ENCODE measurements around the gene OR5M8. TPM values are rescaled to one million over a fixed set of nuclear protein-coding genes. Genes with fewer than 3 reads are reported as not detected.

OR5M8 gene
- not detected for total RNA-seq
- long read RNA-seq, result 0 reads

DNA sequence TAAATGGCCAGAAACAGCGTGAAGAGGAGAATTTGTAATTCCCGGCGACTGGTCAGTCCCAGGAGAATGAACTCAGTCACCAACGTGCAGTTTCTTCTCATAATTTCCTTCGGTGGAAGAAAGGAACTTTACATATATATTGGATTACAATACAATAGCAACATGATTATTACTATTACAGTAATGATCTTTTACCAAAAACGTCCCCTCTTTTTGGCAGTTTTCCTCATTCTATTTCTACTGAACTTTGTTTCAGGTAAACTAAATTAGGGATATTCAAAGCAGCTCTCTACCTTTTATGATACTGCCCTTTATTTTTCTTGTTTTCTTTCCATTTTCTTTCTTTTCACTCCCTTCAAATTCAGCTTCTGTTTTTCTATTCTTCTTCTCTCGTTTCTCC is at the start of gene OR5M8:
Gene OR5M8 (minus strand): TSS at position 101 of the 400 bp plus-strand sequence. CDS start 0 bp downstream, at position 101.
- no peak for DNase-seq
- no peak for ATAC-seq (ENCODE audit: poor library complexity)
- intact Hi-C loops (cut with DNase I), result no loop called here

GRCh38 chr11:56533054-56533740 is 42.0 kb upstream of the OR5M8 start:
- DNase-seq (no peak), ATAC-seq (ENCODE audit: poor library complexity) (no peak)
- intact Hi-C loops (cut with DNase I), result no loop called here

- no peak for DNase-seq
- no peak for ATAC-seq (ENCODE audit: poor library complexity)
- intact Hi-C loops (cut with DNase I), result no loop called here
Observed at GRCh38 chr11:56531856-56532255, 40.7 kb upstream of the OR5M8 start.

GRCh38 chr11:56522008-56522407 is 30.8 kb upstream of the OR5M8 start:
- ATAC-seq (ENCODE audit: poor library complexity), result no peak
- no peak for DNase-seq
- intact Hi-C loops (cut with DNase I), result no loop called here

DNA sequence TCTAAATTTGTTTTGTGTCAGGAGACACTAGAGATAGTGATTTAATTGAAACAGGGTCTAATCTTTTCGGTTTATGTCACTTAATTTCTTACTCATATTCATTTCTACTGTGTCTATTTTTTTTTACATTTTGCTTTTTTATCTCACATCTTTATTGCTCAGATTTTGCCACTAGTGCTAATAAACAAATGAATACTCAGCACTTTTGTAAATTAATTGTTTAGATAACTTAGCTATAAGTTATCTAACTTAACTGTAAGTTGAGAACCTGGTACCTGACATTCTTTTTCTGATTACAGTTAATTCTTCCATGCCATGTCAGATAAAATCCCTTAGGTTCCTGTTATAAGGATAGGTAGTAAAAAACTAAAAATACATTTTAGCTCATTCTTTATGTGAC is 22.1 kb upstream of the OR5M8 start:
- intact Hi-C loops (cut with DNase I), result no loop called here
- DNase-seq (no peak), ATAC-seq (ENCODE audit: poor library complexity) (no peak)

DNA sequence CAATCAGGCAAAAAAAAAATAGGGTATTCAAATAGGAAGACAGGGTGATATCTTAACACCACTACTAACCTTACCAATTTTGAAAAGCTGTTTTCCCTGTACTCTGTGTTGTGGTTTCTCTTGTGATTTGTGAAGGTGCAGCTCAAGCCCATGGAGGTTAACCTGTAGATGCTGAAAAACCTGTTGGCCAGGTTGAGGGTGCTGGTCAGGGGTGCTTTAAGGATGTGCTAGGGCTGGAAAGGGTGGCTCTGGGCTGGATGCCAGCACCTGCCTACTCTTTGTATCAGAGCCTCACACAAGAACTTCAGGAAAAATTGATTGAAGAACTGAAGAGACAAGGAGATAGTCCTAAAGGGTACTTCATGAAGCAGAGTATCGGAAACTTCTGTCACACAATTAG is 18.3 kb upstream of the OR5M8 start:
- no peak for ATAC-seq (ENCODE audit: poor library complexity)
- no peak for DNase-seq
- intact Hi-C loops (cut with DNase I), result no loop called here

DNA sequence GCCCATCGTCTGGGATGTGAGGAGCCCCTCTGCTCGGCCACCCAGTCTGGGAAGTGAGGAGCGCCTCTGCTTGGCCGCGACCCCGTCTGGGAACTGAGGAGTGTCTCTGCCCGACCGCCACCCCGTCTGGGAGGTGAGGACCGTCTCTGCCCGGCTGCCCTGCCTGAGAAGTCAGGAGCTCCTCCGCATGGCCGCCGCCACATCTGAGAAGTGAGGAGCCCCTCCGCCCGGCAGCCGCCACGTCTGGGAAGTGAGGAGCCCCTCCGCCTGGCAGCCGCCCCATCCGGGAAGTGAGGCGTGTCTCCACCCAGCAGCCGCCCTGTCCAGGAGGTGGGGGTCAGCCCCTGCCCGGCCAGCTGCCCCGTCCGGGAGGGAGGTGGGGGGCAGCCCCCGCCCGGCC is 5.8 kb upstream of the OR5M8 start:
- no peak for ATAC-seq (ENCODE audit: poor library complexity)
- intact Hi-C loops (cut with DNase I), result no loop called here
- DNase-seq, result no peak

DNA sequence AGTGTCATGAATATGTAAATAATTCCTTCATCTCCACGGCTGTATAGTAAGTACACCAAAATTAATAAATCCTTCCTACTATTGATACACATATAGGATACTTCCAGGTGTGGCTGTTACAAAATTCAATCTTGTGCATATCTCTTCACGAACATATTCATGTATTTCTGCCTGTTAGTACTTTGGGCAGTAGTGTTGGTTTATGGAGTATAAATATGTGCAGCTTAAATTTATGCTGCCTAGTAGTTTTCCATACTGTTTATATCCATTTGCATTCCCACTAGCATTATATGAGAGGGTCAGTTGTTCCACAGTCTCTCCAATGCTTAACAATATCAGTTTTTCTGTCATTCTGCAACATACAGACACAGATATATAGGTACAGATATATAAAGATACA is 3.9 kb upstream of the OR5M8 start:
- intact Hi-C loops (cut with DNase I), result no loop called here
- ATAC-seq (ENCODE audit: poor library complexity), result no peak
- no peak for DNase-seq

- no peak for ATAC-seq (ENCODE audit: poor library complexity)
- DNase-seq, result no peak
- intact Hi-C loops (cut with DNase I), result no loop called here
Observed at GRCh38 chr11:56486801-56487200, 4.4 kb downstream of the OR5M8 start.

DNA sequence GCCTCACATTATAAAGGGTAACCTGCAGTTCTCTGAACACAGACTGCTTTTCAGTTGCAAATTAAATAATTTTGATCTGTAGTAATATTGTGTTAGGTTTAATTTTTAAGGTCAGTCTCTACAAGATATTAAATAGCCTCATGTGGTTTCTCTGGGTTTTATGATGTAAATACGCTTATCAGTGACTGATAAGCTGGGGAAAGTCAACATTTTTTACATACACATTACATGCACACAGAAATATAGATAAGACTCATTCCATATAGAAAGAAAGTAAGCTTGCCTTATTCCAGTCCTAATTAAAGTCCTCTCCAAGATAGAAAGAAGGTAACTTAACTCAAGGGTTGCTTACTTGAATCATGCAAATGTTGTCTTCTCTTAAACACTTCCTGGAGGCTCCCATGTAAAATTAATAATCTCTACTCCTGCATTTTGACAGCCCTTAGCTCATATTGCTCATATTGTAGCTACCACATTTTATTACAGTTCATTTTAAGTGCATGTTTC is 16.4 kb downstream of the OR5M8 start:
- intact Hi-C loops (cut with DNase I), result no loop called here
- no peak for ATAC-seq (ENCODE audit: poor library complexity)
- no peak for DNase-seq

DNA sequence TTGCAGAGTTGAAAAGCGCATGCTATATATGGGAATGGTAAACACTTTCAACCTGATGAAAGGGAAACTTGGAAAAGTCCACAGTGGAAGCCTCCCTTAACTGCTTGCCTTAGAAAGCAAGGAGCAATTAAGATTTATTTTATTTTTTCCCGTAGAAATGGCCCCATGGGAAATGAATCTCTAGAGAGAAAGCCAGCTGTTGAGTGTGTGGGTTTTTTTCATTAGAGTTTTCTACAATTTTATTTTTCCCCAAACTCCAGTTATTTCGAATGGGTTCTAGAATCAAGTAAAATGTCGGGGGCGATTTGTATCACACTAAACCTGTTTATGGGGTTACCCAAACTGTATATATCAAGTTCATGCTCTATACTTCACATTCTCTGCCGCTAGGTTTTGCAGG is 17.9 kb downstream of the OR5M8 start, which contains the start of gene OR5M3:
Gene OR5M3 (minus strand): TSS at position 101 of the 400 bp plus-strand sequence. CDS start 2,855 bp downstream, outside the sequence.
- intact Hi-C loops (cut with DNase I), result no loop called here

GRCh38 chr11:56457076-56457475 is 34.1 kb downstream of the OR5M8 start:
- intact Hi-C loops (cut with DNase I), result no loop called here

More for the DNA sequence above, 17.9 kb downstream of the OR5M8 start, which contains the start of gene OR5M3:
- ATAC-seq (ENCODE audit: poor library complexity) (no peak), DNase-seq (no peak)

DNA sequence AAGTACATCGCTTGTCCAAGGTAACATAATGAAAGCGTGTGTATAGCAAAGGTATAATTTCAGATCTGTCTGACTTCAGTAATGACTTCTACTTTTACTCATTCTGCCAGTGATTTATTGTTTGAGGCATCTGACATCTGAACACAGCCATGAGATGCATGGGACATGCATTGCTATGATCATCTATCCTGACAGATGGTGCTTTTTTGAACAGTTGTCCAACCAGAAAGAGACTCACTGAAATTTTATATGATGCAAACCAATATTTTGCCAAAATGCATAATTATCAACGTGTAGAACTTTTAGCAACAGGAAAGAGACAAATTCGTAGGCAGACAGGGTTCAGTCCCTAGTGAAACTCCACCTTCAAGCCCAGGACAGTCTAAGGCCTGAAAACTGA is 37.6 kb downstream of the OR5M8 start:
- intact Hi-C loops (cut with DNase I), result no loop called here
- no peak for DNase-seq
- no peak for ATAC-seq (ENCODE audit: poor library complexity)

More at GRCh38 chr11:56457076-56457475, 34.1 kb downstream of the OR5M8 start:
- ATAC-seq (ENCODE audit: poor library complexity) (no peak), DNase-seq (no peak)

Other genes starting within 250 kb of the OR5M8 start
- not detected for gene OR5T3, start 239.1 kb downstream of the OR5M8 start, total RNA-seq
- gene OR5T1, start 217.2 kb downstream of the OR5M8 start, total RNA-seq, result not detected
- gene OR8H1, start 199.1 kb downstream of the OR5M8 start, total RNA-seq, result not detected
- gene OR8K3, start 176.2 kb downstream of the OR5M8 start, total RNA-seq, result not detected
- gene OR8K1, start 145.3 kb downstream of the OR5M8 start, total RNA-seq, result not detected
- not detected for gene OR8J1, start 137.1 kb downstream of the OR5M8 start, total RNA-seq
- gene OR8U1, start 115.7 kb downstream of the OR5M8 start, total RNA-seq, result not detected
- gene OR5AL1, start 78.7 kb downstream of the OR5M8 start, total RNA-seq, result not detected
- gene OR5M3, start 18.0 kb downstream of the OR5M8 start, total RNA-seq, result not detected
- gene OR5M11, start 51.9 kb upstream of the OR5M8 start, total RNA-seq, result not detected
- gene OR5M10, start 86.4 kb upstream of the OR5M8 start, total RNA-seq, result not detected
- gene OR5M1, start 123.5 kb upstream of the OR5M8 start, total RNA-seq, result not detected
- not detected for gene OR5AP2, start 151.1 kb upstream of the OR5M8 start, total RNA-seq
- not detected for gene OR5AR1, start 172.3 kb upstream of the OR5M8 start, total RNA-seq
- not detected for gene OR9G1, start 207.7 kb upstream of the OR5M8 start, total RNA-seq